Panc1 (cell line): Measurements from ENCODE around the gene LDB2. TPM values are rescaled to one million over a fixed set of nuclear protein-coding genes. Genes with fewer than 3 reads are reported as not detected.

Source experiments
- ATAC-seq: fragments of 200-7000 bp; cut with Tn5 transposase; 2 replicates; pipeline ENCODE4 v1.9.1; 2020; ENCODE audit warnings: mild to moderate bottlenecking, moderate library complexity
- BruUV-seq: library from RNA; stranded (reverse); fragments of 400-500 nt; replicated peaks from 2 replicates; lab custom pipeline; 2021; lab: Mats Ljungman, UMichigan
- CTCF ChIA-PET: fragments of 300-600 bp; sonication (Branson Sonifier 250); formaldehyde crosslinking; loops from one replicate; lab custom pipeline; 2022; ENCODE audit warnings: antibody characterized with exemption; lab: Charles Lee
- POLR2A ChIA-PET: fragments of 300-600 bp; sonication (Branson Sonifier 250); formaldehyde crosslinking; loops from one replicate; lab custom pipeline; 2022; ENCODE audit warnings: antibody characterized with exemption; lab: Charles Lee
- DNase-seq: peaks from one replicate; pipeline ENCODE4 v3.0.0-alpha.2; 2010; ENCODE audit warnings: low read depth, low spot score
- H3K27ac ChIP-seq: 2 replicates; pipeline ENCODE4 v1.5.1; 2011; ENCODE audit warnings: mild to moderate bottlenecking, low read length, inconsistent platforms
- H3K27me3 ChIP-seq: fragments of 200-500 bp; sonication (Bioruptor generic); 2 replicates; pipeline ENCODE4 v1.6.0; 2014; ENCODE audit warnings: low read length, inconsistent platforms; ENCODE audit not compliant: control insufficient read depth, insufficient read depth
- H3K36me3 ChIP-seq: fragments of 200-500 bp; sonication (Bioruptor generic); 2 replicates; pipeline ENCODE4 v1.5.1; 2014; ENCODE audit warnings: inconsistent platforms, mild to moderate bottlenecking, low read length, moderate library complexity; ENCODE audit not compliant: control insufficient read depth, insufficient read depth
- H3K4me1 ChIP-seq: 2 replicates; pipeline ENCODE4 v1.5.1; 2011; ENCODE audit warnings: inconsistent platforms, mild to moderate bottlenecking, low read length, moderate library complexity; ENCODE audit not compliant: control insufficient read depth, insufficient read depth
- H3K4me3 ChIP-seq, 2 experiments: 2 replicates each; pipeline ENCODE4 v1.5.1; 2011 to 2012; ENCODE audit warnings: low read depth in 2 of 2, low read length in 2 of 2, mild to moderate bottlenecking in 2 of 2, inconsistent platforms in 1 of 2, moderate library complexity in 1 of 2
- H3K9me3 ChIP-seq: fragments of 200-500 bp; sonication (Bioruptor generic); 2 replicates; pipeline ENCODE4 v1.5.1; 2014; ENCODE audit warnings: low read depth, mild to moderate bottlenecking, inconsistent platforms, low read length, moderate library complexity; ENCODE audit not compliant: control insufficient read depth, insufficient read depth
- POLR2AphosphoS5 ChIP-seq: IDR thresholded peaks from 2 replicates; pipeline ENCODE4 v1.6.1; 2012; ENCODE audit warnings: mild to moderate bottlenecking, low read depth, low read length, moderate library complexity
- SIN3A ChIP-seq: IDR thresholded peaks from 2 replicates; pipeline ENCODE4 v1.6.1; 2012; ENCODE audit warnings: low read depth, mild to moderate bottlenecking, low read length, moderate library complexity, borderline replicate concordance; ENCODE audit not compliant: insufficient read depth
- TCF7L2 ChIP-seq: IDR thresholded peaks from 2 replicates; pipeline ENCODE4 v1.6.1; 2011; ENCODE audit warnings: mild to moderate bottlenecking, low read depth, low read length, inconsistent platforms
- in situ Hi-C: cut with HindIII; loops from 2 replicates; pipeline ENCODE4 v1.10.0; 2016; ENCODE audit warnings: low sequenced_read_pairs, low pct_unique_long_range_greater_than_20kb
- intact Hi-C: fragments of 100-400 bp; cut with micrococcal nuclease; formaldehyde crosslinking; loops from one replicate; pipeline ENCODE4 v1.10.0; 2022; ENCODE audit not compliant: unreplicated experiment
- total RNA-seq: library from RNA; stranded (reverse); gene quantifications from one replicate; pipeline ENCODE4 v1.2.1, GENCODE V29; 2021; ENCODE audit not compliant: unreplicated experiment
- TF ChIP-seq, protein P1 (sequence below): fragments of 450-650 bp; IDR thresholded peaks from 2 replicates; pipeline ENCODE4 v1.5.1; 2017; ENCODE audit warnings: mild to moderate bottlenecking
- TF ChIP-seq, protein P2 (sequence below), 2 experiments: IDR thresholded peaks; 2 replicates each; pipeline ENCODE4 v1.6.1; 2011 to 2012; ENCODE audit warnings: low read depth in 2 of 2, control low read depth in 1 of 2, low read length in 1 of 2, mild to moderate bottlenecking in 1 of 2, moderate library complexity in 1 of 2; ENCODE audit not compliant: insufficient read depth in 1 of 2

The LDB2 gene
- total RNA-seq, 1 experiment from 2014 or later: not detected

DNA sequence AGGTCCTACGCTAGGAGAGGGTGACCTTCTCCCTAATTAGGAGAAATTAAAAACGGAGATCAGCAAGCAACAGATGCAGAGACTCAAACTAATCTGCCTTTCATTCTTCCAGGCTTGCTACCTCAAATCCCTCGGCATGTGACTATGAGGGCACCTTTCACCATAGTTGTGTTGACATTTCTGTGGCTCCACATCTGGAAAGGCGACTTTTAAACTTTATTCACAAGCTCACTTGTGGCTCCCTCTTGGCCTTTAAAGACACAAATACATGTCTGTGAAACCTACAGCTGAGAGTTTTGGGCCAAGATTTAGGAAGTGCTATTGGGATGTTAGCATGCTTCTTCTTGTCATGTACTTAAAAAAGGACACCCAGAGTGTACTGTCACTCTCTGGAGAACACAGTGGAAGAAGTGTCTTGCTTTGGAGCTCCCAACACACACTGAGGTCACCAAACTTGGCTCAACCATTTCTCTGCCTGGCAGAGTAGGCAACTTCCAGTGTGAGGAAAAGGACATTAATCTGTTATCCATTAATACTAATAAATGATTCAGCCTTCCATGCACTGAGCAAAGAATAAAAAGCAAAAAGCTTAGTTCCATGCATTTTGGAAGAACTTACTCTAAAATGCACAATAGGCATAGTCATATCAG lies 60.1 kb downstream of the LDB2 start:
- POLR2A ChIA-PET: no interaction called here
- ATAC-seq (no peak), DNase-seq (no peak)
- H3K27me3 ChIP-seq: no peaks in the 10 kb centered on the region
- H3K36me3 ChIP-seq: no peaks in the 10 kb centered on the region
- H3K4me1 ChIP-seq: no peaks in the 10 kb centered on the region
- H3K9me3 ChIP-seq: no peaks in the 10 kb centered on the region
- intact Hi-C loops (no loop called here), in situ Hi-C loops (no loop called here)
- H3K27ac ChIP-seq: no peak overlapping the region
- no peak for TF ChIP-seq TCF7L2
- TF ChIP-seq POLR2AphosphoS5: no peak
- TF ChIP-seq, protein P1, sequence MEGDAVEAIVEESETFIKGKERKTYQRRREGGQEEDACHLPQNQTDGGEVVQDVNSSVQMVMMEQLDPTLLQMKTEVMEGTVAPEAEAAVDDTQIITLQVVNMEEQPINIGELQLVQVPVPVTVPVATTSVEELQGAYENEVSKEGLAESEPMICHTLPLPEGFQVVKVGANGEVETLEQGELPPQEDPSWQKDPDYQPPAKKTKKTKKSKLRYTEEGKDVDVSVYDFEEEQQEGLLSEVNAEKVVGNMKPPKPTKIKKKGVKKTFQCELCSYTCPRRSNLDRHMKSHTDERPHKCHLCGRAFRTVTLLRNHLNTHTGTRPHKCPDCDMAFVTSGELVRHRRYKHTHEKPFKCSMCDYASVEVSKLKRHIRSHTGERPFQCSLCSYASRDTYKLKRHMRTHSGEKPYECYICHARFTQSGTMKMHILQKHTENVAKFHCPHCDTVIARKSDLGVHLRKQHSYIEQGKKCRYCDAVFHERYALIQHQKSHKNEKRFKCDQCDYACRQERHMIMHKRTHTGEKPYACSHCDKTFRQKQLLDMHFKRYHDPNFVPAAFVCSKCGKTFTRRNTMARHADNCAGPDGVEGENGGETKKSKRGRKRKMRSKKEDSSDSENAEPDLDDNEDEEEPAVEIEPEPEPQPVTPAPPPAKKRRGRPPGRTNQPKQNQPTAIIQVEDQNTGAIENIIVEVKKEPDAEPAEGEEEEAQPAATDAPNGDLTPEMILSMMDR: no peak
- TF ChIP-seq SIN3A: no peak
- TF ChIP-seq, protein P2, sequence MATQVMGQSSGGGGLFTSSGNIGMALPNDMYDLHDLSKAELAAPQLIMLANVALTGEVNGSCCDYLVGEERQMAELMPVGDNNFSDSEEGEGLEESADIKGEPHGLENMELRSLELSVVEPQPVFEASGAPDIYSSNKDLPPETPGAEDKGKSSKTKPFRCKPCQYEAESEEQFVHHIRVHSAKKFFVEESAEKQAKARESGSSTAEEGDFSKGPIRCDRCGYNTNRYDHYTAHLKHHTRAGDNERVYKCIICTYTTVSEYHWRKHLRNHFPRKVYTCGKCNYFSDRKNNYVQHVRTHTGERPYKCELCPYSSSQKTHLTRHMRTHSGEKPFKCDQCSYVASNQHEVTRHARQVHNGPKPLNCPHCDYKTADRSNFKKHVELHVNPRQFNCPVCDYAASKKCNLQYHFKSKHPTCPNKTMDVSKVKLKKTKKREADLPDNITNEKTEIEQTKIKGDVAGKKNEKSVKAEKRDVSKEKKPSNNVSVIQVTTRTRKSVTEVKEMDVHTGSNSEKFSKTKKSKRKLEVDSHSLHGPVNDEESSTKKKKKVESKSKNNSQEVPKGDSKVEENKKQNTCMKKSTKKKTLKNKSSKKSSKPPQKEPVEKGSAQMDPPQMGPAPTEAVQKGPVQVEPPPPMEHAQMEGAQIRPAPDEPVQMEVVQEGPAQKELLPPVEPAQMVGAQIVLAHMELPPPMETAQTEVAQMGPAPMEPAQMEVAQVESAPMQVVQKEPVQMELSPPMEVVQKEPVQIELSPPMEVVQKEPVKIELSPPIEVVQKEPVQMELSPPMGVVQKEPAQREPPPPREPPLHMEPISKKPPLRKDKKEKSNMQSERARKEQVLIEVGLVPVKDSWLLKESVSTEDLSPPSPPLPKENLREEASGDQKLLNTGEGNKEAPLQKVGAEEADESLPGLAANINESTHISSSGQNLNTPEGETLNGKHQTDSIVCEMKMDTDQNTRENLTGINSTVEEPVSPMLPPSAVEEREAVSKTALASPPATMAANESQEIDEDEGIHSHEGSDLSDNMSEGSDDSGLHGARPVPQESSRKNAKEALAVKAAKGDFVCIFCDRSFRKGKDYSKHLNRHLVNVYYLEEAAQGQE (IDR thresholded peaks at IDR 0.05; ENCODE audit: insufficient read depth in 1 of 2, low read depth in 2 of 2, low read length in 1 of 2): no peak
- no TSS peak for BruUV-seq
- CTCF ChIA-PET: no interaction called here
- H3K4me3 ChIP-seq: no peak overlapping the region

DNA sequence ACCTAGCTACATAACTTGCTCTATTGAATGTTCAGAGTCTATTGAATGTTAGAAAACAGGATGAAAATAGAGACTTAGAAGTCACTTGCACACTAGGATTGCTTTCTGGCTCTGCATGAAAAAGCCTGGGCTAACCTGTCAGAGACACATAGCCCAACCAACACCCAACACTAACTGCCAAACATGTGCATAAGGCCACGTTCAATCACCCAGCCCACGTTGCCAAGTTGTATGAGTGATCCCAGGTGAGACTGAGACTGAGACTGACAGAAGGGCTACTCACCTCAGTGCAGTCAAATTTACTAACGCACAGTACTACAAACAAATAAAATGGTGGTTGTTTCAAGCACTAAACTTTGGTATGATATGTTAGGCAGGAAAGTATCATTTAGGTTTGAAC lies 61.0 kb downstream of the LDB2 start:
- POLR2A ChIA-PET: no interaction called here
- no TSS peak for BruUV-seq
- intact Hi-C loops: no loop called here

More for the DNA sequence above, 61.0 kb downstream of the LDB2 start:
- Histone ChIP-seq H3K27me3 (no peaks in the 10 kb centered on the region), H3K36me3 (no peaks in the 10 kb centered on the region), H3K9me3 (no peaks in the 10 kb centered on the region), H3K4me1 (no peaks in the 10 kb centered on the region), H3K4me3 (no peak overlapping the region), H3K27ac (no peak overlapping the region)
- in situ Hi-C loops: no loop called here
- no peak for DNase-seq
- CTCF ChIA-PET: no interaction called here
- ATAC-seq: no peak
- TF ChIP-seq, protein P2 (IDR thresholded peaks at IDR 0.05; ENCODE audit: insufficient read depth in 1 of 2, low read depth in 2 of 2, low read length in 1 of 2): no peak
- no peak for TF ChIP-seq POLR2AphosphoS5
- no peak for TF ChIP-seq SIN3A
